GM19193 (cell line): ENCODE results near the gene MCF2L2.

Source experiments
- POLR2A ChIP-seq: IDR thresholded peaks from 4 replicates; pipeline ENCODE4 v1.6.1; 2011; ENCODE audit not compliant: insufficient read depth, insufficient read length; ENCODE audit errors: extremely low read depth

The MCF2L2 gene

DNA sequence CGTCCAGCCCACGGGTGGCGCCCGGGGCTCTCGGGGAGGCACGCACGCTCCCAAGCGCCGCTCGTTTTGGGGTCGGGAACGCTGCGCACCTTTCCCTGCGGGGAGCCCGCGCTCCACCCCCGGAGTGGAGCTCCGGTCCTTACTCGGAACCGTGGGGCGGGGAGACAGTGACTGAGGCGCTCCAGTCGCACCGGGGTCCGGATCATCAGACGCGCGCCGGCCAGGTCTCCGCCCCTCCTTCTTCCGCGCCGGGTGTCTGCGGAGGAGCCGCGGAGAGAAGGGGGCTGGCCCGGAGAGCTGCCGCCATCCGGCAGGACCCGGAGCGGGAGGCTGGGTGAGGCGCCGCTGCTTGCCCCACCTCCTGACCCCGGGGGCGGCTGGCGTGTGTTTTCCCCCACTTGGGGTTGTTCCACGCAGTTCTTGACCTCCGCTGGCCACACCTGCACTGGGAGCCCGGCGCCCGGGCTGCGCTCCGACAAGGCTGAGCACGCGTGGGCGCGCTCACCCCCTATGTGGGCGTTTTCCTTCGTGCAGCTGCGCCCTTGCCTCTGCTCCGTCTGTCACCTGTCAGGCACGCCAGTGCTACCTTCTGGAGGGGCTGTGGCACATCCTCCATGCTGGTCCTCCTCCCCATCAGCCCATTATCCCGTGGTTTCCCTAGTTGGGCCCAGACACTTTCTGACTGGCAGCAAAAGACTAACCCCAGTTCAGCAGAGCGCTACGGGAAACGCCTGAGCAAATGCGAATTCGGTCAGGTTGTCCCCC lies at the start of gene MCF2L2:
Gene MCF2L2 (minus strand): TSS at position 173 of the 765 bp plus-strand sequence. CDS start 642 bp downstream, outside the sequence.
- TF ChIP-seq POLR2A: no peak

DNA sequence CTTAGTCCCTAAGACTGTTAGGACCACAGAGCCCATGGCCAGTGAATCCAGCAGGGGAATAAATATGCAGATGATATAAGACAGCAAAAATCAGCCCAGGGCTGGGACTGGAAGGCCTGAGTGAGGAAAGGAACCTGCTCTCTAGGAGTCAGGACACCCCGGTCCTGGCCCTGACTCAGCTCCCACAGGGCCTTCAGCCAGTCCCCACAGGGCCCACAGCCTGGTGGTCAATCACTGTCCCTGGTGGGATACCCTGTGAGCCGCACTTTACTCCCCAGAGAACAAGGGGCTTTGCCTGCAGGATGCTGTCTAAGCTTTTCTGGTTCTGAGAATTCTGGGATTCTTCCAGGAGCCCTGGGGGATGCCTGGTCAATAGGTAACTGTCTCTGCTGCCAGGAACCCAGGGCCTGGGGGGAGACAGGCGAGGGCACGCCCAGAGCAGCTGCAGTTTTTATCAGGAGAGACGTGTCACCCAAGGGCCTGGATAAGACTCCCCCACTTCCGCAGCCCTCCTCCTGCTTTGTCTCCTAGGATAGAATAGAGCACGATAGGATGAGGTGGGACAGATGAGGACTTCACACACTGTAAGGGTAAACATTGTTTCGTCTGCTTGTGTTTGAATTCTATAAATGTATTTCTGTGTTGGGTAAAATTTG lies 49.5 kb upstream of the MCF2L2 start:
- TF ChIP-seq POLR2A: no peak

DNA sequence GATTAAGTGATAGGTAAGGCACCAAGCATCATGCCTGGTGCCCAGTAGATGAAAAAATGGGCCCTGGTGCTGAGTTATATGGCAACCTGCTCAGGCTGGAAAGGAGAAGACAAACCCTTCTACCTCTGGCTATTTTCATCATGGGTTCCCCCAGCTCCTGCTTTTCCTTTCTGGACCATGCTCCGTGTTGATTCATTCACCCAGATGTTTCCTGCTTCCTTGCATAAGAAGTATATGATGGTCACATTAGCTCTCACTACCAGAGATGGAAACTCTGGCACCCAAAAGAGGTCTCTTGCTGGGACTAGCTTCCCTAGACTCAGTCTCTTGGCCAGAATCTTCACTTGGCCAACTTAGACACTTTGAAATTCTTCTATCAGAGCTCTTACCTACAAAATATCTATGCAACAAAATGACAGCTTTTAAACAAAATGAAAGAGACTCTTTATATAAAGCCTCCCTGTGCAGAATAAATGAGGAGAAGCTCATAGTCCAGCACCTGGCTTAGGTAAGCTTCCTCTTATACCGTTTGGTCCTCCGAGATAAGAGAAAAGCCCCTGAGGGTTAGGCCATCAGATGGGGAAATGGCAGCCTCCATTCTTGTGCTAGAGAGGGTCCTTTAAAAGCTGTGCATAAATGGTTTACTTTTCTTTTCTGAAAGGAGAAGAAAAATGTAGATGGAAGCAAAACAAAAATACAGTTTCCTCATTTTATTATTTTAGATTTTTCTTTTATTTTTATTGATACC lies 46.8 kb upstream of the MCF2L2 start:
- no peak for TF ChIP-seq POLR2A

- TF ChIP-seq POLR2A: no peak
Observed at GRCh38 chr3:183473969-183474368, 45.5 kb upstream of the MCF2L2 start.

DNA sequence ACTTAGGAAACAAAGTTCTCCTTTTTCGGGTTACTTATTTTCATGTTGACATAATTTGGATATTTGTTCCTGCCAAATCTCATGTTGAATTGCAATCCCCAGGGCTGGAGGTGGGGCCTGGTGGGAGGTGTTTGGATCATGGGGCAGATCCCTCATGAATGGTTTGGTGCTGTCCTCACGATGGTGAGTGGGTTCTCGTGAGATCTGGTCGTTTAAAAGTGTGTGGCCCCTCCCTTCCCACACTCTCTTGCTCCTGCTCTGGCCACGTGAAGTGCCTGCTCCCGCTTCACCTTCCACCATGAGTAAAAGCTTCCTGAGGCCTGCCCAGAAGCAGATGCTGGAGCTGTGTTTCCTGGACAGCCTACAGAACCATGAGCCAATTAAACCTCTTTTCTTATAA lies 43.7 kb upstream of the MCF2L2 start:
- no peak for TF ChIP-seq POLR2A

- no peak for TF ChIP-seq POLR2A
Observed at GRCh38 chr3:183468424-183468823, 40.0 kb upstream of the MCF2L2 start.

DNA sequence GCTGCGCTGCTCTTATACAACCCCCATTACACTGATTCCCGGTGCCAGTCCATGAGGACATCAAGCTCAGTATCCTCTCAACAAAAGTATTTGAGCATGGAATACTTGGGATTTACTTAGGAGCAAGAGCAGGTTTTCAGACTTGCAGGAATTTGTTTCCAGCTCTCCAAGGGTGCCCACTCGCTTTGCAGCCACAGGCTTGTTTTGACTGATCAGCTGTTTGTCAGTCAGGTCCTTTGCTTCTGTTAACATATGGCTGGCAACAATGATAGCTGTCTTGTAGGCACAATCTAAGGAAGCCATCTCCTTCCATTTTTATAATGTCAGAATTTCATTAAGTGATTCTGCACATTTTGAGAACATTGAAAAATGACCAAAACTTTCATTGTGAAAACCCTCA lies 38.2 kb upstream of the MCF2L2 start:
- no peak for TF ChIP-seq POLR2A

DNA sequence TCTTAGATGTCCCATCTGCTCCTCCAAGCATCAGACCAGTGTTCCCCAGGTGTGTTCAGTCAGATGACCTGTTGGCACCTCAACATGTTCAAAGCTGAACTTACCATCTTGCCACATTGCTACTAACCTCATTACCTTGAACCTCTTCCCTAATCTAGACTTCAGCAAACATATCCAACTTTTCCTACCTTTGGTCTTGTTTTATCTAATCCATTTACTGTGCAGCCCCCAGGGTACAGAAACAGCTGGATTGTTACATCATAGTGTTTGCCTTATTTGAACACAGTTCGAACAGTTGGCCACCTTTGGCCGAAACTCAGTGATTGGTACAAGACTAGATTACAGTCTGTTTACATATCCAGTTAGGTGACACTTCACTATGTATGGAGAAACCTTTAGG lies 36.1 kb upstream of the MCF2L2 start:
- no peak for TF ChIP-seq POLR2A

DNA sequence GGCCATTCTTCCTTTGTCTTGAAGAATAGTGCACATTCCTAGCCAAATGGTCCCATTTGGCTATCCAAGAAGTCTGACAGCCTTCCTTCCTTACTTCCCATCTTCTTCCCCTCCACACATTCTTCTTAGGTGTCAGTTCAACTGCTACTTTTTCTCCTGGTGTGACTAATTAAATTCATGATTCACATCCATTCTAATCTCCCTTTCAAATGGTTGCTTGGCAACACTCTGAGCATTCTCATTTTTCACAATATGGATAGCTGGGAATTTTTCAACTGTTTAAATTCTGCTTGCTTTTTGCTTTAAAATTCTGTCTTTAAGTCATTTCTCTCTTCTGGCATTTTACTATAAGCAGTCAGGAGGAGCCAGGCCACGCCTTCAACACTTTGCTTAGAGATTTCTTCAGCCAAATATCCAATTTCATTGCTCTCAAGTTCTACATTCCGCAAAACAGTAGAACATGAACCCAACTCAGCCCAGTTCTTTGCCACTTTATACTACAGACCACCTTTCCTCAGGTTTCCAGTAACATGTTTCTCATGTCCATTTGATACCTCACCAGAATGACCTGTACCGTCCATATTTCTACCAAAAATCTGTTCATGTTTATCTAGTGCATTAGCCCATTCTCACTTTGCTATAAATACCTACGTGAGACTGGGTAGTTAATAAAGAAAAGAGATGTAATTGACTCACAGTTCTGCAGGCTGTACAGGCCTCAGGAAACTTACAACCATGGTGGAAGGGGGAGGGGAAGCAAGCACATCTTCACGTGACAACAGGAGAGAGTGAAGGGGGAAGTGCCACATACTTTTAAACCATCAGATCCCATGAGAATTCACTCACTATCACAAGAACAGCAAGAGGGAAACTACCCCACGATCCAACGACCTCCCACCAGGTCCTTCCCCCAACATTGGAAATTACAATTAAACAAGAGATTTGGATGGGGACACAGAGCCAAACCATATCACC lies 31.9 kb upstream of the MCF2L2 start:
- no peak for TF ChIP-seq POLR2A

DNA sequence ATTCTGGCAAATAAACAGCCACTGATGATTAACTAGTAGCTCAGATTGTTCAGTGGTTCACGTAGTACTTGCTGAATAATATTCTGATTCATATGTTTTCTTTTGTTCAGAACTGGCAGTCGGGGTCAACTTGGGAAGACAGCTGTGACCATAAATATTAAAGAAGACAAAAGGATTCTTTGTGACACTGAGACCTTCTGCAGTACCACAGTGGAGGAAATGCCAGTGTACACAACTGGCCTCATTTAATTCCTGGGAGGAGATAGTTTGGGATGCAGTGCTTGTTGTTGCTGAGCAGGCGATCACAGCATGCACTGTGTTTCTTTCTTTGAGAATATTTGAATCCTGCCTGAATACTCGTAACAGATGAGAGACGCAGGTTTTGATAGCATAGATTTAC lies 26.7 kb upstream of the MCF2L2 start:
- TF ChIP-seq POLR2A: no peak

DNA sequence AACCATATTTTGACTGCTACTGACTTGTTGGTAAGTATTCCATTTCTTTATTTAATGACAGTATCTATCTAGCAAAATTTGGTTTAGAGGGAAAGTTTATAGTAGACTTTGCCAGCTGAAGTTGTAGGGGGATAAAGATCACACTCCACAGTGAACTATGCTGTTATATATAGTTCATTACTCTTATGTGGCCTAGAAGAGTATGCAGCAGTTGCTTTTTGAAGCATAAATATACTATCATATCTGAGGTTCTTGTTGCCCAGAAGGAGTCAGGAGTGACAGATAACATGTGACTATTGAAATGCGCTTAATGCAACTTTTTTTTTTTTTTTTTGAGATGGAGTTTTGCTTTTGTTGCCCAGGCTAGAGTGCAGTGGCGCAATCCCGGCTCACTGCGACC lies 25.6 kb upstream of the MCF2L2 start:
- TF ChIP-seq POLR2A: no peak

DNA sequence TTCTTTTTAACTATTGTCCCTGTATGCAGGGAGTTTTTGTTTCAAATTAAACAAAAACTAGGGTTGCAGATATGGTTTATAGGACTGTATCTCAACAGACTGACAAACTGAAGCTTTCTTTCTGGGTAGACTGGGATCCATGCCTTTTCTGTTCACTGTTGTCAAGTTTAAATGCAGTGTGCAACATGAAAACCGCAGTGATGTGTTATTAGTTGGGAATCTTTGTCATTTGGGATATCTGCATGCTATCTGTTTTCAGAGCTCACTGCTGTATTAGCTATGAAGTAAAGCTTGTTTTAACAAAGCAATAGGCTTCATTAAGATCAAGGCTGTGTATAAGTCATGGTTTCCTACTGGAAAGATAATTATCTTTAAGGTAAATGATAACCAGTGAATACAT lies 21.4 kb upstream of the MCF2L2 start:
- TF ChIP-seq POLR2A: no peak

- TF ChIP-seq POLR2A: no peak
Observed at GRCh38 chr3:183449391-183449790, 21.0 kb upstream of the MCF2L2 start.

- TF ChIP-seq POLR2A: no peak
Observed at GRCh38 chr3:183448369-183449128, 20.1 kb upstream of the MCF2L2 start.
